Measurements from ENCODE around the gene RERE. TPM values are rescaled to one million over a fixed set of nuclear protein-coding genes. Genes with fewer than 3 reads are reported as not detected.
A peak's percentile ranks its signal among the peaks of the same experiment; 100 is the strongest.
"Not testable (repeated sequence)": the region's sequence is repeated elsewhere in the genome, so short reads cannot be mapped to it uniquely, and the experiment has no call there.

The RERE gene
- total RNA-seq, 1 experiment from 2014 or later = 14.9 TPM

- DNase-seq (ENCODE audit: low read depth) = no peak
Observed at GRCh38 chr1:8752921-8753713, 64.3 kb downstream of the RERE start.

GRCh38 chr1:8752411-8752810 lies 65.0 kb downstream of the RERE start:
- DNase-seq (ENCODE audit: low read depth) = no peak

GRCh38 chr1:8751984-8752383 lies 65.5 kb downstream of the RERE start:
- DNase-seq (ENCODE audit: low read depth) = no peak

GRCh38 chr1:8747879-8748825 lies 69.3 kb downstream of the RERE start:
- no peak for DNase-seq (ENCODE audit: low read depth)

- DNase-seq (ENCODE audit: low read depth) = peak; percentile 3
Observed at GRCh38 chr1:8746554-8746953, 70.9 kb downstream of the RERE start.

- DNase-seq (ENCODE audit: low read depth) = peak; percentile 28
Observed at GRCh38 chr1:8745749-8746390, 71.6 kb downstream of the RERE start.

- no peak for DNase-seq (ENCODE audit: low read depth)
Observed at GRCh38 chr1:8745346-8745745, 72.1 kb downstream of the RERE start.

- no peak for DNase-seq (ENCODE audit: low read depth)
Observed at GRCh38 chr1:8742022-8742924, 75.2 kb downstream of the RERE start.

- peak; percentile 64 for DNase-seq (ENCODE audit: low read depth)
Observed at GRCh38 chr1:8740034-8740449, 77.4 kb downstream of the RERE start.

GRCh38 chr1:8739377-8739776 lies 78.1 kb downstream of the RERE start:
- no peak for DNase-seq (ENCODE audit: low read depth)

GRCh38 chr1:8736927-8737326 lies 80.5 kb downstream of the RERE start:
- DNase-seq (ENCODE audit: low read depth) = no peak

- DNase-seq (ENCODE audit: low read depth) = no peak
Observed at GRCh38 chr1:8733484-8733883, 84.0 kb downstream of the RERE start.

- no peak for DNase-seq (ENCODE audit: low read depth)
Observed at GRCh38 chr1:8731162-8731561, 86.3 kb downstream of the RERE start.

- no peak for DNase-seq (ENCODE audit: low read depth)
Observed at GRCh38 chr1:8728464-8728863, 89.0 kb downstream of the RERE start.

- DNase-seq (ENCODE audit: low read depth) = no peak
Observed at GRCh38 chr1:8727809-8728213, 89.6 kb downstream of the RERE start.

- not testable (repeated sequence) for DNase-seq (ENCODE audit: low read depth)
Observed at GRCh38 chr1:8727316-8727715, 90.1 kb downstream of the RERE start.

- not testable (repeated sequence) for DNase-seq (ENCODE audit: low read depth)
Observed at GRCh38 chr1:8726801-8727186, 90.6 kb downstream of the RERE start.

- DNase-seq (ENCODE audit: low read depth) = no peak
Observed at GRCh38 chr1:8723010-8723409, 94.4 kb downstream of the RERE start.

- DNase-seq (ENCODE audit: low read depth) = no peak
Observed at GRCh38 chr1:8722366-8722765, 95.1 kb downstream of the RERE start.

GRCh38 chr1:8721679-8722324 lies 95.6 kb downstream of the RERE start:
- no peak for DNase-seq (ENCODE audit: low read depth)

- DNase-seq (ENCODE audit: low read depth) = no peak
Observed at GRCh38 chr1:8720347-8720746, 97.1 kb downstream of the RERE start.
